Myometrial cell (primary cell): ENCODE results near the gene TLR10. TPM values are rescaled to one million over a fixed set of nuclear protein-coding genes. Genes with fewer than 3 reads are reported as not detected.

Source experiments
- total RNA-seq: library from RNA; depleted of rRNA; stranded (reverse); fragments of >200 nt; gene quantifications from 2 replicates; pipeline ENCODE4 v1.2.3, GENCODE V29; 2015

TLR10 gene, protein sequence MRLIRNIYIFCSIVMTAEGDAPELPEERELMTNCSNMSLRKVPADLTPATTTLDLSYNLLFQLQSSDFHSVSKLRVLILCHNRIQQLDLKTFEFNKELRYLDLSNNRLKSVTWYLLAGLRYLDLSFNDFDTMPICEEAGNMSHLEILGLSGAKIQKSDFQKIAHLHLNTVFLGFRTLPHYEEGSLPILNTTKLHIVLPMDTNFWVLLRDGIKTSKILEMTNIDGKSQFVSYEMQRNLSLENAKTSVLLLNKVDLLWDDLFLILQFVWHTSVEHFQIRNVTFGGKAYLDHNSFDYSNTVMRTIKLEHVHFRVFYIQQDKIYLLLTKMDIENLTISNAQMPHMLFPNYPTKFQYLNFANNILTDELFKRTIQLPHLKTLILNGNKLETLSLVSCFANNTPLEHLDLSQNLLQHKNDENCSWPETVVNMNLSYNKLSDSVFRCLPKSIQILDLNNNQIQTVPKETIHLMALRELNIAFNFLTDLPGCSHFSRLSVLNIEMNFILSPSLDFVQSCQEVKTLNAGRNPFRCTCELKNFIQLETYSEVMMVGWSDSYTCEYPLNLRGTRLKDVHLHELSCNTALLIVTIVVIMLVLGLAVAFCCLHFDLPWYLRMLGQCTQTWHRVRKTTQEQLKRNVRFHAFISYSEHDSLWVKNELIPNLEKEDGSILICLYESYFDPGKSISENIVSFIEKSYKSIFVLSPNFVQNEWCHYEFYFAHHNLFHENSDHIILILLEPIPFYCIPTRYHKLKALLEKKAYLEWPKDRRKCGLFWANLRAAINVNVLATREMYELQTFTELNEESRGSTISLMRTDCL
- total RNA-seq = not detected in 2 replicates

DNA sequence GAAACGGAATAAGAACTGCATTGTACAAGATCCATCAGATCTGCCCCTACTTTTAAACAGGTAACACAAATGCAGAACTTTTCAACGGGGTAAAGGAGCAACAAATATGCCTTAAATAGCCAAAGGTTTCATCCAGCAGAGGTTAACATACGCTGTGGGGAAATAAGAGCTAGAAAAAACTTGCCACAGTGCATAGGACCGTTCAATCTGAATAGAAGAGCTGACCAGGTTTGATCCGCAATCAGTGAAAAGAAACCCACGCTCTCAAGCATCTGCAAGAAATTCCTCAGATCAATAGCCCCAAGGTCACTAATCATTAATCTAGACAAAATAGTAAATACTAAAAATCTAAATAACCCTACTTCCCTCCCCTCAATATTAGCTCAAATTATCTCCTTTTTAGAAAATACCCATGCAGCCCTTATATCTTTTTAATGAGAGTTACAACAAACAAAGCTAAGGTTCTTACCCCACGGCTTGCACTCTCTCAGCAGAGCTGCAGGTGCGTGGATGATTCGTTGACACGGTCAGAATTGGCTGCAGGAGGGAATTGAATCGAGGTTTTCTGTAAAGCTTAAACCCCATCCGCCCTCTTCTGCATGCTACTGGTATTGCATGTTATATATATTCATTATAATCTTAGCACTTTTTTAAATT is at the start of gene TLR10:
TLR10 (minus strand) TSS at position 539 of the 657 bp plus-strand sequence. CDS start 7,400 bp downstream, outside the sequence.

DNA sequence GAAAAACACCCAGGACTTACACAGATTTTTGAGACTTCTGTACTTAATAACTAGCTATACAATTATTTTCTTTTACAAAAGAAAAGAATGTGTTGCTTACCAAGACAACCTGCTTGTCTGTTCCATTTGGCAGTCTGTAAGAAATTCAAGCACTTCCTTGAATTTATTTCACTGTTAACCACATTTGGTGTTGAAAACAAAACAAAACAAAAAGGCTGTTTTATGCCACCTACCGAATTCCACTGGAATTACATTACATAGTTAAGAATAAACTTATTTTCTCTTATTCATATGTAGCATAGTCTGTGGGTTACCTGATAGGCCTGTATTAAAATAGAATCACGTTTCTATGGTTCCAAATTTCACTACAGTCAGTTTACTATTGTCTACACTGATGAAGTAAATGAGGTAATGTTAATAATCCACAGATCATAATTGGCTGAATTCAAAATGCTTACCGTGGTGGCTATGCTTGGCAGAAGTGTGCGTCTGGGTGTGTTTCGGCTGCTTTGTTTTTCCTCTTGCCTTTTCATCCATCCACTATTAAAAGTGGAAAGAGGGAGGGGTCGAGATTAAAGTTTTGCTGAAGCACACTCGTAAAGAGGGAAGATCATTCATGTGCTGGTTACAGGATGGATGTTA is 22.0 kb upstream of the TLR10 start, which contains the start of gene TLR1:
TLR1 (minus strand) TSS at position 138 of the 642 bp plus-strand sequence. CDS start 5,960 bp downstream, outside the sequence.

Other genes with a start within 250 kb of the TLR10 start
- gene KLF3, start 118.8 kb downstream of the TLR10 start, total RNA-seq = 8.6 and 12.9 TPM in 2 replicates
- 1.2 and 1.9 TPM in 2 replicates for gene TLR1, start 21.8 kb upstream of the TLR10 start, total RNA-seq
- gene TLR6, start 73.8 kb upstream of the TLR10 start, total RNA-seq = 0.58 and 2.7 TPM in 2 replicates
- gene FAM114A1, start 84.8 kb upstream of the TLR10 start, total RNA-seq = 322 and 343 TPM in 2 replicates
- gene TMEM156, start 249.4 kb upstream of the TLR10 start, total RNA-seq = 1.4 and 2.0 TPM in 2 replicates